ENCODE data around the gene PSMB3. TPM values are rescaled to one million over a fixed set of nuclear protein-coding genes. Genes with fewer than 3 reads are reported as not detected.

Gene PSMB3
- polyA plus RNA-seq, 2 of the 4 experiments (the other 2 are of a cell fraction), result 417 to 463 TPM

- Histone ChIP-seq H3K9me3 (no peaks in the 10 kb centered on the region), H3K4me1 (peaks cover 27% of the 10 kb centered on the region), H3K4me3 (no peak overlapping the region), H3K4me2 (peak overlapping the region; percentile 93), H3K27ac (no peak overlapping the region)
- FAIRE-seq (no peak), DNase-seq (ENCODE audit: low read depth in 1 of 2, low spot score in 1 of 2) (no peak), ATAC-seq (no peak)
- CTCF ChIA-PET, result interaction anchor here (0.6 to 3.2 kb wide), 5 partner anchors 9 to 62 kb away, joined by 3 to 17 read pairs (median 4); no protein-coding TSS in a partner anchor
- no peak for TF ChIP-seq HOXB13 (CRISPR knock-in tag; IDR thresholded peaks at IDR 0.05; ENCODE audit: low read depth)
- TF ChIP-seq ZSCAN20 (CRISPR knock-in tag; IDR thresholded peaks at IDR 0.05), result no peak
- TF ChIP-seq E2F6 (IDR thresholded peaks at IDR 0.05; ENCODE audit: borderline replicate concordance, low read depth), result no peak
- no peak for TF ChIP-seq USF2 (IDR thresholded peaks at IDR 0.05)
- no peak for TF ChIP-seq CEBPB (IDR thresholded peaks at IDR 0.05)
- no peak for TF ChIP-seq FOXS1 (CRISPR knock-in tag; IDR thresholded peaks at IDR 0.05)
- TF ChIP-seq NPAS2 (CRISPR knock-in tag; IDR thresholded peaks at IDR 0.05; ENCODE audit: borderline replicate concordance), result no peak
- TF ChIP-seq CTCF (IDR thresholded peaks at IDR 0.05), result no peak
- no peak for TF ChIP-seq RFX5 (IDR thresholded peaks at IDR 0.05)
- TF ChIP-seq CHD2 (IDR thresholded peaks at IDR 0.05; ENCODE audit: low read length, partially characterized antibody), result no peak
- TF ChIP-seq FOSL2 (IDR thresholded peaks at IDR 0.05), result no peak
- no peak for TF ChIP-seq FOSL2 (CRISPR knock-in tag; IDR thresholded peaks at IDR 0.05)
- TF ChIP-seq TFCP2L1 (CRISPR knock-in tag; IDR thresholded peaks at IDR 0.05), result no peak
- no peak for TF ChIP-seq RCOR1 (IDR thresholded peaks at IDR 0.05; ENCODE audit: low read depth, low read length)
- POLR2A ChIA-PET, result no interaction called here
- 95% methylated on average over 5 of the region's 5 CpGs for WGBS (ENCODE audit: missing lambda C conversion rate)
These were observed 44.6 kb downstream of the PSMB3 start for GRCh38 chr17:38797158-38797490.

GRCh38 chr17:38797828-38798227 lies 45.3 kb downstream of the PSMB3 start:
- Histone ChIP-seq H3K4me3 (peak overlapping the region; percentile 91; the same call in 2 of the 3 replicates), H3K9me3 (no peaks in the 10 kb centered on the region), H3K27ac (peak overlapping the region in 1 of 2 experiments; percentile 92; a peak in 2 of 6 replicates), H3K4me1 (peaks cover 27% of the 10 kb centered on the region), H3K4me2 (peak overlapping the region; percentile 93)
- 95% methylated on average over 6 of the region's 6 CpGs for WGBS (ENCODE audit: missing lambda C conversion rate)
- ATAC-seq (no peak), DNase-seq (ENCODE audit: low read depth in 1 of 2, low spot score in 1 of 2) (no peak), FAIRE-seq (no peak)
- TF ChIP-seq GATA3 (IDR thresholded peaks at IDR 0.05; ENCODE audit: borderline replicate concordance) (0 out of 2 replicates have a peak, but pooled peaks have one; percentile 10), FOSL2 (IDR thresholded peaks at IDR 0.05) (no peak), FOSL2 (CRISPR knock-in tag; IDR thresholded peaks at IDR 0.05) (no peak)
- CTCF ChIA-PET, result interaction anchor here (1.2 to 3.2 kb wide), 5 partner anchors 10 to 63 kb away, joined by 3 to 17 read pairs (median 4); no protein-coding TSS in a partner anchor
- POLR2A ChIA-PET, result interaction anchor here (1.1 kb wide), 1 partner anchor 56 kb away, joined by 4 read pairs; no protein-coding TSS in a partner anchor

- Histone ChIP-seq H3K4me1 (peaks cover 27% of the 10 kb centered on the region), H3K4me3 (peak overlapping the region; percentile 91), H3K9me3 (0 out of 3 replicates have a peak, but pooled peaks cover 2% of the 10 kb centered on the region), H3K27ac (peak overlapping the region; percentile 92 to 98), H3K4me2 (peak overlapping the region; percentile 93)
- DNase-seq (ENCODE audit: low read depth in 1 of 2, low spot score in 1 of 2) (peak; percentile 40 to 50), FAIRE-seq (no peak), ATAC-seq (peak; percentile 43 to 46)
- WGBS (ENCODE audit: missing lambda C conversion rate), result 1% methylated on average over 46 of the region's 53 CpGs
- TF ChIP-seq PBX3 (IDR thresholded peaks at IDR 0.05), result peak; percentile 70; the same call in 1 of the 2 replicates
- TF ChIP-seq EHMT2 (IDR thresholded peaks at IDR 0.05; ENCODE audit: low read depth), result no peak
- peak; percentile 50; the same call in 1 of the 2 replicates for TF ChIP-seq CHD4 (IDR thresholded peaks at IDR 0.05; ENCODE audit: borderline replicate concordance)
- 0 out of 2 replicates have a peak, but pooled peaks have one; percentile 23 for TF ChIP-seq KDM5A (IDR thresholded peaks at IDR 0.05)
- TF ChIP-seq GATA3 (IDR thresholded peaks at IDR 0.05; ENCODE audit: borderline replicate concordance), result no peak
- peak; percentile 20; the same call in 1 of the 2 replicates for TF ChIP-seq E2F6 (IDR thresholded peaks at IDR 0.05; ENCODE audit: borderline replicate concordance, low read depth)
- TF ChIP-seq MAX (IDR thresholded peaks at IDR 0.05), result peak; percentile 80; the same call in 1 of the 2 replicates
- peak; percentile 23; the same call in 1 of the 2 replicates for TF ChIP-seq POLR2A (IDR thresholded peaks at IDR 0.05; ENCODE audit: low read length)
- POLR2A ChIA-PET, result interaction anchor here (0.6 to 1.5 kb wide), 6 partner anchors 24 to 71 kb away, joined by 3 to 4 read pairs (median 3); partner anchors contain the start of genes CWC25 and LASP1
- CTCF ChIA-PET, result interaction anchor here (0.6 to 3.2 kb wide), 6 partner anchors 11 to 122 kb away, joined by 3 to 17 read pairs (median 4); no protein-coding TSS in a partner anchor
These were observed 46.3 kb downstream of the PSMB3 start for GRCh38 chr17:38798614-38799500.

Data from A549 (cell line).